Measurements from ENCODE around the gene DLGAP5. TPM values are rescaled to one million over a fixed set of nuclear protein-coding genes. Genes with fewer than 3 reads are reported as not detected.

DLGAP5 gene
- total RNA-seq, 1 donor from 2014 or later: 23.0 TPM

DNA sequence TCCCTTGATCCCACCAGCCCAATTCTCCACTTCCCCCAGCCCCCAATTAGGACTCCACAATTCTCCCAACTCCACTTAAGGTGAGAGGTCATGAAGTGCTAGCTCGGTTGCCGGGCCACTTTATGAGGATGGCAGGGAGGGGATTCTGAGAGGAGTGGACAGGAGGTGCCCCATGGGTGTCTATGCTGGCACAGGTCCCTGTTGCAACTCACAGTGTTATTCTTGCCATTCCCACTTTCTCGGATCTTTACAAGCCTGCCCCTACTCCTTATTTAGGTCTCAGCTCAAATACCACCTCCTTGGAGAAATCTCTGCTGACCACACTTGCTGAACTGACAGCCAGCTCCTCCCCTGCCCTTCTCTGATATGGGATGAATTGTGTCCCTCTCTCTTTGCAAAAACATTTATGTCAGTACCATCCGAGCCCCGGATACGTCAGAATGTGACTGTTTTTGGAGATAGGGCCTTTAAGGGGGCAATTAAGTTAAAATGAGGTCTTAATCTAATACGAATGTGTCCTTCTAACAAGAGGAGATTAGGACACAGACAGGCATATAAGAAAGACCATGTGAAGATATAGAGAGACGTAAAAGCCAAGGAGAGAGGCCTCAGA, 66.5 kb downstream of the DLGAP5 start:
- no peaks in the 10 kb centered on the region for H3K36me3 Mint-ChIP-seq
- H3K4me3 Mint-ChIP-seq: no peak overlapping the region
- TF ChIP-seq, protein P1, sequence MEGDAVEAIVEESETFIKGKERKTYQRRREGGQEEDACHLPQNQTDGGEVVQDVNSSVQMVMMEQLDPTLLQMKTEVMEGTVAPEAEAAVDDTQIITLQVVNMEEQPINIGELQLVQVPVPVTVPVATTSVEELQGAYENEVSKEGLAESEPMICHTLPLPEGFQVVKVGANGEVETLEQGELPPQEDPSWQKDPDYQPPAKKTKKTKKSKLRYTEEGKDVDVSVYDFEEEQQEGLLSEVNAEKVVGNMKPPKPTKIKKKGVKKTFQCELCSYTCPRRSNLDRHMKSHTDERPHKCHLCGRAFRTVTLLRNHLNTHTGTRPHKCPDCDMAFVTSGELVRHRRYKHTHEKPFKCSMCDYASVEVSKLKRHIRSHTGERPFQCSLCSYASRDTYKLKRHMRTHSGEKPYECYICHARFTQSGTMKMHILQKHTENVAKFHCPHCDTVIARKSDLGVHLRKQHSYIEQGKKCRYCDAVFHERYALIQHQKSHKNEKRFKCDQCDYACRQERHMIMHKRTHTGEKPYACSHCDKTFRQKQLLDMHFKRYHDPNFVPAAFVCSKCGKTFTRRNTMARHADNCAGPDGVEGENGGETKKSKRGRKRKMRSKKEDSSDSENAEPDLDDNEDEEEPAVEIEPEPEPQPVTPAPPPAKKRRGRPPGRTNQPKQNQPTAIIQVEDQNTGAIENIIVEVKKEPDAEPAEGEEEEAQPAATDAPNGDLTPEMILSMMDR (IDR thresholded peaks at IDR 0.05; ENCODE audit: unreplicated experiment): no peak
- DNase-seq (ENCODE audit: low spot score in 2 of 2, unreplicated experiment in 2 of 2): no peak
- peaks cover 55% of the 10 kb centered on the region for H3K4me1 Mint-ChIP-seq
- no peak overlapping the region for H3K27ac Mint-ChIP-seq
- peaks cover 11% of the 10 kb centered on the region for H3K27me3 Mint-ChIP-seq (ENCODE audit: low read depth)
- no peaks in the 10 kb centered on the region for H3K9me3 Mint-ChIP-seq

DNA sequence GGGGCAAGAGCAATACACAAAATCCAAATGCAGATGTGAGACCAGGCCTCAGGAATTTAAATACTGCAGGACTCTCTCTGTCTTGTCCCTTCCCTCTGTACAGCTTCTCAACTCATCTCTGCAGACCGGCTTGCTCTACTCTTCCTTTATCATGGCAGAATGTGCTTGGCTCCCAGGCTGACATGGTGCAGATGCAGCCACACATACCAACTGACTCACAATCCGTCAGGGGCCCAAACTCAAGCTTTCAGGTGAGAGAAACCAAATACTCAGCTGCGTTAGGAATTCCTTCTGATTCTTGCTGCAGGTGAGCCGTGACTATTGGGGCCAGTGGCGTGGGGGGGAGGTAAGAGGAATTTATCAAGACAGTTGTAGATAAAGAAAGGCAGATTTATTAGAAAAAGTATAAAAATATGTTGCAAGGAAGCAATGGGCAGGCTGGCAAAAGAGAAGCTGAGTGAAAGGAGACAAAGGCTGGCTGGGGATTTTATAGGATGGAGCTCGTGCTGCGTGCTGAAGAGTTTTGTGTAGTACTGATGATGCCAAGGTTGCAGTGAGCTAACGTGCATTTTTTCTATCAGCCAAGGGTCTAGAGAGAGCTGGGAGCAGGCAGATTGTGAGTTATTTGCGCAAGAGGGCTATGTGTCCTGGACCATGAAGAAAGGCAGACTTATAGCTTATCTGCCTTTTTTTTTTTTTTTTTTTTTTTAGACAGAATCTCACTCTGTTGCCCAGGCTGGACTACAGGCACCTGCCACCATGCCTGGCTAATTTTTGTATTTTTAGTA, 67.3 kb downstream of the DLGAP5 start:
- Mint-ChIP-seq H3K4me1 (peaks cover 63% of the 10 kb centered on the region), H3K36me3 (no peaks in the 10 kb centered on the region), H3K27ac (peak overlapping the region; percentile 98), H3K9me3 (no peaks in the 10 kb centered on the region), H3K27me3 (ENCODE audit: low read depth) (peaks cover 7% of the 10 kb centered on the region), H3K4me3 (no peak overlapping the region)
- TF ChIP-seq, protein P1 (IDR thresholded peaks at IDR 0.05; ENCODE audit: unreplicated experiment): no peak
- no peak for DNase-seq (ENCODE audit: low spot score in 2 of 2, unreplicated experiment in 2 of 2)

DNA sequence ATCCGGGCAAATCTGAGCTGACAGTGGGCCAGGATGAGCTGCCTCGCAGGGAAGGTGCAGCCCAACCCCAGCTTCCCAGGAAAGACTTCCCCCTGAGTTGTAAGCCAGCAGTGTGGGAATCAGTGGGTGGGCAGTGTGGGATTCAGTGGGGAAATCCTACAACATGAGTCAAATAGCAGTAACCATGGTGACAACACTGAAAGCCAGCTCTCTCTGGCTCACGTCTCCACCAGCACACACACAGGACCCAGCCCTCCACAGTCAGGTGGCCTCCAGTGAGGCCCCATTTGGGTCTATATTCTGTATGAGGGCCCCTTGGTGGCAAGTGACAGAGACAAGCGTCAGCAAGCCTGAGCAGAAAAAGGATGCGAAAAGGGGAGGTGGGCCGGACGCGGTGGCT, 68.3 kb downstream of the DLGAP5 start:
- H3K27me3 Mint-ChIP-seq (ENCODE audit: low read depth): peaks cover 2% of the 10 kb centered on the region
- DNase-seq (ENCODE audit: low spot score in 2 of 2, unreplicated experiment in 2 of 2): no peak
- no peaks in the 10 kb centered on the region for H3K36me3 Mint-ChIP-seq
- peaks cover 72% of the 10 kb centered on the region for H3K4me1 Mint-ChIP-seq
- peak overlapping the region; percentile 9 for H3K4me3 Mint-ChIP-seq
- TF ChIP-seq, protein P1 (IDR thresholded peaks at IDR 0.05; ENCODE audit: unreplicated experiment): no peak
- no peaks in the 10 kb centered on the region for H3K9me3 Mint-ChIP-seq
- H3K27ac Mint-ChIP-seq: peak overlapping the region; percentile 98

DNA sequence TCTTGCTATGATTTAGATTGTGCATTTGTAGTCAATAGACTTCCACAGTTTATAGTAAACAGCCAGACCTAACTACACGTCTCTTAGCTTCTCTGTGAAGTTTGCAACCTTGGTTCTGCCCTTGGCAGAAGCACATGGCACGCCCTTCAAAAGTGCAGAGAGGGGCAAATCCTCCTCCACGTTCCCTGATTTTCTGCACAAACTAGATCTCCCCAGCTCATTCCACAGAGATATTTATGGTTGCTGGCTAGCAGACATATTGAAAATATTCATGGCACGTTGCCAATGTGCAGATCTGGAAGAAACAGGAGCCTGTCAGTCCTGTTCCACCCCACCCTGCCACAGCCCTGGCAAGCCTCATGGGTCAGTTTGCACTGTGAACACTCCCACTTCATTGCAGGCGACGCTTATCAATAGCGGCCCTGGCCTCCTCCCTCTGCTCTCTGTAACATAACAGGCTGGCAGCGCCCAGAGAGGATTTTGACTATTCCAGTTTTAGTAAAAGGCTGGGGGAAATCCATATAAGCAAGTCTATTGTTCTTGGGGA, 68.9 kb downstream of the DLGAP5 start:
- Mint-ChIP-seq H3K4me3 (peak overlapping the region; percentile 9), H3K36me3 (no peaks in the 10 kb centered on the region), H3K27ac (peak overlapping the region; percentile 98), H3K27me3 (ENCODE audit: low read depth) (peaks cover 2% of the 10 kb centered on the region), H3K4me1 (peaks cover 72% of the 10 kb centered on the region), H3K9me3 (no peaks in the 10 kb centered on the region)
- peak; percentile 43 to 60 for DNase-seq (ENCODE audit: low spot score in 2 of 2, unreplicated experiment in 2 of 2)
- TF ChIP-seq, protein P1 (IDR thresholded peaks at IDR 0.05; ENCODE audit: unreplicated experiment): no peak

DNA sequence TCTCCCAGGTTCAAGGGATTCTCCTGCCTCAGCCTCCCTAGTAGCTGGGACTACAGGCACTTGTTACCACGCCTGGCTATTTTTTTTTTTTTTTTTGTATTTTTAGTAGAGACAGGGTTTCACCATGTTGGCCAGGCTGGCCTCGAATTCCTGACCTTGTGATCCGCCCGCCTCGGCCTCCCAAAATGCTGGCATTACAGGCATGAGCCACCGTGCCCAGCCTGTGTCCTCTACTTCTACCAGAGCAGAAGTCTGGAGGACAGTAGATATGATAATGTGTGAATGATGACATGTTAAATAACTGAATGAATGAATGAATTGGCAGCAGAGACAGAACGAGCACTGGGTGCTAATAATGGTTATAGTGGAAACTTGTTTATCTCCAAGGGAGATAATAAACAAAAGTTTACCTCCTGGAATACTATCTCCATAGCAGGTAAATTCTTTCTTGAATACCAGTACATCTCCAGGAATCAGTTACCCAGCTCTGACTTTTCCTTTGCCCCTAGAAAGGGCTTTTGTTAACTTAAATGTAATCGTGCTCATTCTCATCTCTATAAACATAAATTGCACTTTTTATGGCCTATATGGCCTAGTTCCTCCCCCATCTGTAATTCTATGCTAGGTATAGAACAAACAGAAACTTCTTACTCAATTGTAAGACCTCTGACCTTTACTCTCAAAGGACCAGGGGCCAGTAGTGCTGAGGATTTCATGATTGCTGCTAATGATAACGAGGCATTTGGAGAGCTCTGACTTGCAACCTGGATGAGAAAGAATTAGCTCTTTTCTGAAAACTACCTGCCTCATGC, 69.6 kb downstream of the DLGAP5 start:
- Mint-ChIP-seq H3K36me3 (no peaks in the 10 kb centered on the region), H3K27me3 (ENCODE audit: low read depth) (peaks cover under 1% of the 10 kb centered on the region), H3K27ac (peak overlapping the region; percentile 98), H3K9me3 (no peaks in the 10 kb centered on the region), H3K4me3 (no peak overlapping the region), H3K4me1 (peaks cover 70% of the 10 kb centered on the region)
- no peak for DNase-seq (ENCODE audit: low spot score in 2 of 2, unreplicated experiment in 2 of 2)
- TF ChIP-seq, protein P1 (IDR thresholded peaks at IDR 0.05; ENCODE audit: unreplicated experiment): no peak
